GM19452 (cell line): ENCODE results near the gene MAP3K2.
A peak's percentile ranks its signal among the peaks of the same experiment; 100 is the strongest.

ENCODE experiments used
- ATAC-seq: cut with Tn5 transposase; IDR thresholded peaks from one replicate; pipeline ENCODE4 v1.9.1; 2021; ENCODE audit not compliant: unreplicated experiment

The MAP3K2 gene

DNA sequence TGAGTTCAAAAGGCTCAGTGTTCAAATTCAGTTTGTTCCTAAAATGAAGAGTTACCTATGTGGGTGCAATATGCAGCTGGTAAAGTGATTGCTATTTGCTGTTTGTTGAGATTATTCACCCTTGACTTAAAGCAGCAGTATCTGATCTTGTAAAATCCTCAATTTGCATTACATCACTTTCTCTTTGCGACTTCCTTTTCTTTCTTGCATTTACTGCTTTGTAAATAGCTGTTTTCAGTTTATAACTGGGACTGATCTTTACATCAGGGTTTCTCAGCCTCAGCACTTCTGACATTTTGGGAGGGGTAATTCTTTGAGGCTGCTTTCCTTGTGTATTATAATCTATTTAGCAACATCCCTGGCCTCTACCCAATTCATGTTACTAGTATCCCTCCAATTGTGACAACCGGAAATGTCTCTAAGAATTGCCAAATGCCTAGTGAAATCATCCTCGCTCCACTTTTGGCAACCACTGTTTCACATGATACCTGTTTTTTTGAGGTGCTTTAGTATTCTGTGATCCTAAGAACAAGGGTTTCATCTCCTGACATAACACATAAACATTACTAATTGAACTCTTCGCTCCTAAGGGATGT lies 81.7 kb downstream of the MAP3K2 start:
- ATAC-seq, result no peak

DNA sequence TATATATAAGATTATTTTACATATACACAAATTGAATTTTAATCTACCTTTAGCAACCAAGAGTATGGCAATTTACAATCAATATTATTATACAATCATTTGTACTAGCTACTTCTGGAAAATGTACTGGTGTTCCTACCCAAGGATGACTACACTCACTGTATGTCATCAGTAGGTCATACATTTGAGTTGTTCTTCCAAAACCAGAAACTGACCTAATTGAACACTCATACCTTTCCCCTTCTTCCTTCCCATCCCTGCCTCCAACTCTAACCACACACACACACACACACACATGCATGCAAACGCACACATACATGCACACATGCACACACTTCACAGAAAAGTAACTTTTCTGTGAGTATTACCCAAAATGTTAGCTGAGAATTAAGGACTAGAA lies 85.6 kb downstream of the MAP3K2 start:
- ATAC-seq, result no peak

DNA sequence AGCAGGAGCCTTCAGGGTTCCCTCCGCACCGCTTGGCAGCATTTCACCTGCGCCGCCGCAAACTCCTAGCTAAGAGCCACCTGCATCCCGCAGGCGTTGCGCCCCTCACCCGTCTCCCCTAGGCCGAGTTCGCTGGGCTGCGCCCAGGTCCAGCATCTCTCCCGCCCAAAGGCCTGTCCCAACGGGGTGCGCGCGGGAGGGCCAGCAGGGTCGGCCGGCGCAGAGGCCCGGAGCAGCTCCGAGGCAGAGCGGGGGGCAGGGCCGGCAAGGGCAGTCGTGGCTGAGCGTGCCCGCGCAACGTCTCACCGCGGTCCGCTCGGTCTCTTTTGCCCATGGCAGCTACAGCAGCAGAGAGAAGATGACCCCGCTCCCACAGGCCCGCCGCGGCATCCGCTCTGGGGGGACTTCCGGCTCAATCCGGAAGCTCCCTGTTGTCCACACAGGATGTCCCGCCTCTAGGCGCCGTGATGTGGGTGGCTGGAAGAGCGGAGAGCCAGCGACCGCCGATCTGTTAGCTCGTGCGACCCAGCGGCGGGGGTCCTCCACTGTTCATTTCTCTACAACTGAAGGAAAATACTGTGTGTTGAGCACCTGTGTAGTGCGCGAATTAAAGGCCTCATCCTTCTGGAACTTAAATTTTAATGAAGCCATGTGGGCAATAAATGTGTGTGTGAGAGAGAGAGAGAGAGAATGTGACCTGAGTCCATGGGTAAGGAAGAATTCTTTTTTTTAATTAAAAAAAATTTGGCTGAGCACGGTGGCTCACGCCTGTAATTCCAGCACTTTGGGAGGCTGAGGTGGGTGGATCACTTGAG lies 93.8 kb downstream of the MAP3K2 start, which contains the start of gene ERCC3:
Gene ERCC3, minus strand, starts transcription at position 397 of the 815 bp plus-strand sequence. Its CDS starts 63 bp downstream, at position 334.
- peak; percentile 97 for ATAC-seq

DNA sequence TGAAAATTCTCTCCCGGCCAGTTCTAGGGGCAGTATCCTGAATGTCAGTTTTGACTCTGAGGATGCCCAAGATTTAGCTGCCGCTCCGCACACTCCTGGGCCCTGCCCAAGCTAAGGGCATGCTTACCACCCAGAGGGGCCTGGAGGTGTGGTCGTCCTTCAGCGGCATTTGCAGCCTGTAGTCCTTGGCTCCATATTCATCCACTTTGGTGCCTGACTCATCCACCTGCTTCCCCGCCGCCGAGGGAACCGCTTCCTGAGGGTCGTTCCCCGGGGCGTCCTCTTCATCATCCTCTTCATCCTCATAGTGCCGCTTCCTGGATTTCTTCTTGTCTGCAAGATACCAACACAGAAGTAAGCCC lies 94.4 kb downstream of the MAP3K2 start:
- ATAC-seq, result no peak

GRCh38 chr2:127288274-127288673 lies 99.5 kb downstream of the MAP3K2 start:
- ATAC-seq, result no peak

DNA sequence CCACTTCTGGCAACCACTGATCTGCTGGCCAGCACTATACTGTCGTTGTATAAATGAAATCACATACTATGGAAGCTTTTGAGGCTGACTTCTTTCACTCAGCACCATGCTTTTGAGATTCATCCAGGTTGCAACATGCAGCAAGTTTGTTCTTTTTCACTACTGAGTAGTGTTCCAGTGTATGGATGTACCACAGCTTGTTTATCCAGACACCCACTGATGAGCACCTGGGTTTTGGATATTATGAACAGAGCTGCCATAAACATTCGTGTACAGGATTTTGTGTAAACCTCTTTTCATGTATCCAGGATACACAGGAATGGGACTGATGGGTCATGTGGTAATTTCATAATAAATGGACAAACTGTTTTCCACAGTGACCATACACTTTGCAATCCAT lies 104.5 kb downstream of the MAP3K2 start:
- ATAC-seq, result no peak

- ATAC-seq, result no peak
Measured at GRCh38 chr2:127280693-127281092, 107.1 kb downstream of the MAP3K2 start.

- no peak for ATAC-seq
Measured at GRCh38 chr2:127279781-127280180, 108.0 kb downstream of the MAP3K2 start.

DNA sequence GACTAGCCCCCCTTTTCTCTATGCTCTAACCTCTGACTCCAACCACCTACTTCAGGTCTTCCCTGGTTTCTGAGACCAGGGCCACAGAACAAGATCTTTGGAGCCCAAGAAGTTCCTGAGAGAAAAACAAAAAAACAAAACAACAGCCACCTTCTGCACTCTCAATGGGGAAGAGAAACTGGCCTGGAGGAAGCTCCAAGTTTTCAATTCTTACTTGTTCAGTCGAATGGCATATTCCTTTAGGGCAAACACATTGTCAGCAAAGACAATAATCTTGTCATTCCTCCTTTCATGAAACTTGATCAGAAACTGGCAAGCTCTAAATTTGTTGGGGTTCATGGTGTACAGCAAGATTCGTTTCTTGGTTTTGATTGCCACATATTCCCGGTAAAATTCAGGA lies 108.8 kb downstream of the MAP3K2 start:
- no peak for ATAC-seq

- peak; percentile 84 for ATAC-seq
Measured at GRCh38 chr2:127277028-127277427, 110.7 kb downstream of the MAP3K2 start.

- no peak for ATAC-seq
Measured at GRCh38 chr2:127275789-127276188, 112.0 kb downstream of the MAP3K2 start.

DNA sequence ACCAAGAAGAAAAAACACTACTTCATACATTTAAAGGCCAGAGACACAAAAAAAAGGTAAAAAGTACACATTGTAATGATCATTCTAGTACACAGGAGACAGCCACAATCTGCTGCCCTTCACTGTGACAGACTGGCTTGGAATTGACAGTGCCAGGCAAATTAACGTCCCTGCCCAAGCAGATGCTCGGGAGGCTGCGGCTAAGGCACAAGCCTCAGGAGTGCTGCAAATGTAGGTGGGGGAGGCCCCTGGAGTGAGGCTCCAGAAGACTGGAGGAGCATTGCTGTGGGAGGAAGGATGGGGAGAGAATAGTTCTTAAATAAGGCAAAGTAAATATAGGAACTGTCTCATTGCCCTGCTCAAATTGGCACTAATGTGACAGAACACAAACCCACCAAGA lies 112.4 kb downstream of the MAP3K2 start:
- no peak for ATAC-seq

- no peak for ATAC-seq
Measured at GRCh38 chr2:127270663-127271062, 117.1 kb downstream of the MAP3K2 start.

GRCh38 chr2:127261804-127262406 lies 125.9 kb downstream of the MAP3K2 start:
- no peak for ATAC-seq

- no peak for ATAC-seq
Measured at GRCh38 chr2:127259355-127259754, 128.4 kb downstream of the MAP3K2 start.

DNA sequence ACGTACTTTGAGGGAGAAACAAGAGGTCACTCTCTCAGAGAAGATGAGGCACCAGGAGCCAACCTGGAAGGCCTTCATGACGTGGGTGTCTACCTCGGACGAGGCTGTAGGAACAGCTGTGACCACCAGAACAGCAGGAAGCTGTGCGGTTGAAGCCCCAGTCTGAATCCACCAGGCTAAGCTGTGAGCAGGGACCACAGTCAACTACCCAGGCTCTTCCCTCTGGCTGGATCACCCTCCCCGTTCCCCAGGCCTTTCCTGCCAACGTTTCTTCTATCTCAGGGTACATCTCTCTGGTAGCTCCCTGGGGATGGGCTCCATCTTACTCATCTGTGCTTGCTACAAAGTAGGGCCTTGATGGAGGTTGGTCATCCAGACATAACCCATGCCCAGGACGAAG lies 130.9 kb downstream of the MAP3K2 start:
- no peak for ATAC-seq

- ATAC-seq, result no peak
Measured at GRCh38 chr2:127256381-127256780, 131.4 kb downstream of the MAP3K2 start.

DNA sequence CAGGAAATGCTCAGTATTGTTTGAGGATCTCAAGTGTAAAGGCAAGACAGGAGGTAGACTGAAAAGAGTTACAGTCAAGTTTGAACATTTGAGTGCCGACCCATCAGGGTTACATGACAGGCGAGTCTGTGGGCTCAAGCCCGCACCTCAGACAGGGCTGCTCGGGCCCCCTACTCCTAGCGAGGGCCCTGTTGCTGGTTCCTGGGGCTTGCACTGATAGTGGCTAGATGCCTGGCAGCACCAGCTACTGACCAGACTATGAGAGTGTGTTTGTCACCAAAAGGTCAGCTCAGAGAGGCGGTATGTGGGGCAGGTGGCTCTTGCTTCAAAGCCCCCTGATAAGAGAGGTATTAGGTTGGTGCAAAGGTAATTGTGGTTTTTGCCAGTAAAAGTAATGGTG lies 132.1 kb downstream of the MAP3K2 start:
- ATAC-seq, result no peak

GRCh38 chr2:127255146-127255545 lies 132.6 kb downstream of the MAP3K2 start:
- ATAC-seq, result no peak

- no peak for ATAC-seq
Measured at GRCh38 chr2:127254386-127254981, 133.3 kb downstream of the MAP3K2 start.
